ENCODE measurements around the gene TYSND1. TPM values are rescaled to one million over a fixed set of nuclear protein-coding genes. Genes with fewer than 3 reads are reported as not detected.
A peak's percentile ranks its signal among the peaks of the same experiment; 100 is the strongest.

Gene TYSND1
- total RNA-seq, result 10 to 100 TPM; 20.0 to 20.3 TPM

GRCh38 chr10:70146489-70147258 is at the start of gene TYSND1:
Gene TYSND1 (minus strand): TSS chr10:70146700. CDS start chr10:70146586, 114 bp downstream.
- Mint-ChIP-seq H3K9me3 (no peaks in the 10 kb centered on the region), H3K4me1 (ENCODE audit: low read depth) (peaks cover 35% of the 10 kb centered on the region), H3K36me3 (ENCODE audit: low read depth) (peaks cover 24% of the 10 kb centered on the region), H3K27ac (peak within 1 kb of the TSS; percentile 95), H3K27me3 (no peaks in the 10 kb centered on the region), H3K4me3 (peak within 1 kb of the TSS; percentile 89)
- CTCF ChIA-PET, result interaction anchor here (0.8 to 5.2 kb wide), 41 partner anchors 9 to 257 kb away, joined by 3 to 62 read pairs (median 5); partner anchors contain the start of genes AIFM2, EIF4EBP2, PPA1 and SAR1A
- POLR2A ChIA-PET, result interaction anchor here (0.7 to 4.5 kb wide), 18 partner anchors 10 to 330 kb away, joined by 3 to 38 read pairs (median 8); partner anchors contain the start of genes AIFM2, PPA1 and SAR1A
- TF ChIP-seq CTCF (IDR thresholded peaks at IDR 0.05), result peak; percentile 41
- ATAC-seq, result peak; percentile 89
- DNase-seq, result peak; percentile 97
- intact Hi-C loops (cut with micrococcal nuclease), result no loop called here

GRCh38 chr10:70193391-70193844 is 46.9 kb upstream of the TYSND1 start:
- Mint-ChIP-seq H3K27me3 (no peaks in the 10 kb centered on the region), H3K9me3 (no peaks in the 10 kb centered on the region), H3K27ac (no peak overlapping the region), H3K4me1 (ENCODE audit: low read depth) (peaks cover 13% of the 10 kb centered on the region), H3K36me3 (ENCODE audit: low read depth) (peaks cover 15% of the 10 kb centered on the region), H3K4me3 (no peak overlapping the region)
- POLR2A ChIA-PET, result interaction anchor here (0.7 kb wide), 1 partner anchor 22 kb away, joined by 3 read pairs; no protein-coding TSS in a partner anchor
- no peak for DNase-seq
- CTCF ChIA-PET, result interaction anchor here (0.6 to 3.4 kb wide), 6 partner anchors 15 to 193 kb away, joined by 3 to 13 read pairs (median 4); partner anchors contain the start of gene TYSND1
- intact Hi-C loops (cut with micrococcal nuclease), result no loop called here
- no peak for ATAC-seq
- no peak for TF ChIP-seq CTCF (IDR thresholded peaks at IDR 0.05)

- ATAC-seq, result no peak
- Mint-ChIP-seq H3K27me3 (no peaks in the 10 kb centered on the region), H3K4me1 (ENCODE audit: low read depth) (peaks cover 6% of the 10 kb centered on the region), H3K9me3 (no peaks in the 10 kb centered on the region), H3K36me3 (ENCODE audit: low read depth) (peaks cover 5% of the 10 kb centered on the region), H3K27ac (no peak overlapping the region), H3K4me3 (no peak overlapping the region)
- DNase-seq, result no peak
- ChIA-PET CTCF (interaction anchor here (1.2 to 3.4 kb wide), 4 partner anchors 25 to 76 kb away, joined by 3 to 13 read pairs (median 5); partner anchors contain the start of gene TYSND1), POLR2A (interaction anchor here (0.7 to 1.1 kb wide), 2 partner anchors 17 to 46 kb away, joined by 4 to 6 read pairs; partner anchors contain the start of gene TYSND1)
- intact Hi-C loops (cut with micrococcal nuclease), result no loop called here
- TF ChIP-seq CTCF (IDR thresholded peaks at IDR 0.05), result no peak
These were observed 45.9 kb upstream of the TYSND1 start for GRCh38 chr10:70192326-70192968.

- Mint-ChIP-seq H3K4me3 (no peak overlapping the region), H3K4me1 (ENCODE audit: low read depth) (peaks cover 1% of the 10 kb centered on the region), H3K9me3 (no peaks in the 10 kb centered on the region), H3K27me3 (no peaks in the 10 kb centered on the region), H3K36me3 (ENCODE audit: low read depth) (no peaks in the 10 kb centered on the region), H3K27ac (no peak overlapping the region)
- intact Hi-C loops (cut with micrococcal nuclease), result no loop called here
- CTCF ChIA-PET, result interaction anchor here (1.2 kb wide), 1 partner anchor 25 kb away, joined by 3 read pairs; no protein-coding TSS in a partner anchor
- TF ChIP-seq CTCF (IDR thresholded peaks at IDR 0.05), result no peak
- no peak for ATAC-seq
- POLR2A ChIA-PET, result interaction anchor here (1.1 kb wide), 1 partner anchor 46 kb away, joined by 6 read pairs; the partner anchor contains the start of gene TYSND1
- DNase-seq, result no peak
These were observed 45.4 kb upstream of the TYSND1 start for GRCh38 chr10:70191972-70192305.
